H1 (cell line): ENCODE data around the gene PIGC. TPM values are rescaled to one million over a fixed set of nuclear protein-coding genes. Genes with fewer than 3 reads are reported as not detected.

ENCODE experiments used
- CTCF ChIA-PET: fragments of 300-600 bp; sonication (Branson Sonifier 250); formaldehyde crosslinking; loops from one replicate; lab custom pipeline; 2021; ENCODE audit not compliant: partially characterized antibody; lab: Charles Lee
- POLR2A ChIA-PET: fragments of 300-600 bp; sonication (Branson Sonifier 250); formaldehyde crosslinking; loops from one replicate; lab custom pipeline; 2021; ENCODE audit warnings: inconsistent platforms; ENCODE audit not compliant: partially characterized antibody; lab: Charles Lee
- DNase-seq, 2 experiments: peaks; one replicate each; pipeline versions ENCODE4 v3.0.0 to v3.0.0-alpha.2; 2010 to 2022; ENCODE audit warnings: low spot score in 2 of 2, low read depth in 1 of 2, mixed read lengths in 1 of 2
- FAIRE-seq: peaks from 2 replicates; lab custom pipeline; 2011; peaks lifted over from hg19 to GRCh38; lab: Jason Lieb, UNC
- H2AFZ ChIP-seq: 2 replicates; pipeline ENCODE4 v1.8.1; 2012; ENCODE audit warnings: low read length, inconsistent platforms
- H2AK5ac ChIP-seq: 2 replicates; pipeline ENCODE4 v1.6.1; 2013; ENCODE audit warnings: low read depth, low read length
- H2BK120ac ChIP-seq: replicated peaks from 2 replicates; pipeline ENCODE3; 2013; ENCODE audit warnings: low read depth, low read length, inconsistent platforms
- H2BK12ac ChIP-seq: 2 replicates; pipeline ENCODE4 v1.6.1; 2013; ENCODE audit warnings: low read depth, low read length
- H2BK15ac ChIP-seq: 2 replicates; pipeline ENCODE4 v1.6.1; 2013; ENCODE audit warnings: low read length
- H2BK20ac ChIP-seq: 2 replicates; pipeline ENCODE4 v1.6.1; 2013; ENCODE audit warnings: low read length
- H2BK5ac ChIP-seq: 2 replicates; pipeline ENCODE4 v1.6.1; 2013; ENCODE audit warnings: low read depth, low read length
- H3K14ac ChIP-seq: 2 replicates; pipeline ENCODE4 v1.6.1; 2013; ENCODE audit warnings: inconsistent platforms; ENCODE audit not compliant: insufficient read length
- H3K18ac ChIP-seq: 2 replicates; pipeline ENCODE4 v1.6.1; 2013; ENCODE audit warnings: low read length; ENCODE audit errors: extremely low read depth
- H3K23ac ChIP-seq: 2 replicates; pipeline ENCODE4 v1.6.1; 2013; ENCODE audit warnings: inconsistent platforms; ENCODE audit not compliant: insufficient read length
- H3K23me2 ChIP-seq: 2 replicates; pipeline ENCODE4 v1.6.1; 2013; ENCODE audit warnings: low read depth, low read length
- H3K27ac ChIP-seq: 2 replicates; pipeline ENCODE4 v1.6.1; 2011; ENCODE audit warnings: low read depth, low read length, inconsistent platforms
- H3K27me3 ChIP-seq, 4 experiments: replicated peaks in 1 of 4; 1 replicate in 1 of 4; 2 replicates in 3 of 4; pipeline versions ENCODE4 v1.6.1 to v1.8.1; 2011 to 2013; ENCODE audit warnings: low read length in 3 of 4, mild to moderate bottlenecking in 3 of 4, inconsistent platforms in 2 of 4, mixed read lengths in 2 of 4, moderate library complexity in 1 of 4; ENCODE audit not compliant: control insufficient read depth in 3 of 4, insufficient read depth in 3 of 4; ENCODE audit errors: extremely low read depth in 1 of 4
- H3K36me3 ChIP-seq, 4 experiments: 2 replicates each; pipeline versions ENCODE4 v1.6.1 to v1.8.1; 2011 to 2013; ENCODE audit warnings: mild to moderate bottlenecking in 4 of 4, low read length in 3 of 4, moderate library complexity in 2 of 4, control low read depth in 1 of 4, inconsistent platforms in 1 of 4; ENCODE audit not compliant: insufficient read depth in 4 of 4, control insufficient read depth in 2 of 4
- H3K4ac ChIP-seq: replicated peaks from 2 replicates; pipeline ENCODE3; 2013; ENCODE audit warnings: low read length, low read depth, mixed read lengths, inconsistent platforms; ENCODE audit not compliant: insufficient read length
- H3K4me1 ChIP-seq, 4 experiments: replicated peaks in 1 of 4; 1 replicate in 1 of 4; 2 replicates in 3 of 4; pipeline versions ENCODE4 v1.6.1 to v1.8.1; 2011 to 2013; ENCODE audit warnings: low read length in 3 of 4, inconsistent platforms in 2 of 4, mixed read lengths in 1 of 4; ENCODE audit not compliant: insufficient read depth in 4 of 4, control insufficient read depth in 3 of 4
- H3K4me2 ChIP-seq, 2 experiments: 2 replicates each; pipeline versions ENCODE4 v1.6.1 to v1.8.1; 2011 to 2013; ENCODE audit warnings: low read depth in 2 of 2, low read length in 2 of 2, control low read depth in 1 of 2, inconsistent platforms in 1 of 2, mild to moderate bottlenecking in 1 of 2; ENCODE audit not compliant: insufficient read depth in 1 of 2
- H3K4me3 ChIP-seq, 4 experiments: fragments of 200-600, 300-600 bp in 1 of 4; sonication (generic), shearing (Covaris generic), sonication (Bioruptor Twin) in 1 of 4; 2 replicates each; pipeline versions ENCODE4 v1.5.1 to v1.8.1; 2011 to 2016; ENCODE audit warnings: low read length in 4 of 4, low read depth in 3 of 4, control low read depth in 2 of 4, inconsistent platforms in 2 of 4, mild to moderate bottlenecking in 2 of 4, mixed read lengths in 1 of 4, moderate library complexity in 1 of 4; ENCODE audit not compliant: insufficient read depth in 2 of 4; ENCODE audit errors: extremely low read depth in 1 of 4
- H3K56ac ChIP-seq: replicated peaks from 2 replicates; pipeline ENCODE3; 2013; ENCODE audit warnings: low read depth, mild to moderate bottlenecking, mixed read lengths, low read length, inconsistent platforms; ENCODE audit not compliant: insufficient read length
- H3K79me1 ChIP-seq: 2 replicates; pipeline ENCODE4 v1.6.1; 2013; ENCODE audit warnings: low read depth, low read length, control low read depth
- H3K79me2 ChIP-seq, 2 experiments: 2 replicates each; pipeline versions ENCODE4 v1.6.1 to v1.8.1; 2012 to 2013; ENCODE audit warnings: low read length in 2 of 2, mild to moderate bottlenecking in 2 of 2, inconsistent platforms in 1 of 2; ENCODE audit not compliant: insufficient read depth in 2 of 2, control insufficient read depth in 1 of 2
- H3K9ac ChIP-seq, 4 experiments: replicated peaks in 1 of 4; 1 replicate in 1 of 4; 2 replicates in 3 of 4; pipeline versions ENCODE4 v1.6.1 to v1.8.1; 2011 to 2013; ENCODE audit warnings: low read depth in 3 of 4, low read length in 3 of 4, control low read depth in 2 of 4, mild to moderate bottlenecking in 2 of 4, moderate library complexity in 2 of 4, inconsistent platforms in 1 of 4; ENCODE audit errors: extremely low read depth in 1 of 4
- H3K9me3 ChIP-seq, 2 experiments: 2 replicates each; pipeline versions ENCODE4 v1.6.1 to v1.8.1; 2012 to 2013; ENCODE audit warnings: mild to moderate bottlenecking in 2 of 2, moderate library complexity in 2 of 2, control low read depth in 1 of 2, inconsistent platforms in 1 of 2, low read depth in 1 of 2, low read length in 1 of 2, mixed read lengths in 1 of 2; ENCODE audit not compliant: insufficient read depth in 2 of 2
- H4K20me1 ChIP-seq, 2 experiments: replicated peaks in 1 of 2; 2 replicates each; pipeline versions ENCODE3 to v1.8.1; 2011 to 2013; ENCODE audit warnings: inconsistent platforms in 2 of 2, low read length in 2 of 2, mild to moderate bottlenecking in 1 of 2; ENCODE audit not compliant: insufficient read depth in 2 of 2, control insufficient read depth in 1 of 2
- H4K5ac ChIP-seq: 2 replicates; pipeline ENCODE4 v1.6.1; 2013; ENCODE audit warnings: low read length, low read depth, mixed read lengths, inconsistent platforms; ENCODE audit not compliant: insufficient read length
- H4K8ac ChIP-seq: 2 replicates; pipeline ENCODE4 v1.8.0; 2013; ENCODE audit warnings: mild to moderate bottlenecking, moderate library complexity, low read length, inconsistent platforms; ENCODE audit not compliant: insufficient read depth; ENCODE audit errors: extremely low read depth
- H4K91ac ChIP-seq: replicated peaks from 2 replicates; pipeline ENCODE3; 2013; ENCODE audit warnings: low read length, mixed read lengths, inconsistent platforms; ENCODE audit not compliant: insufficient read length
- E2F6 ChIP-seq: IDR thresholded peaks from 2 replicates; pipeline ENCODE4 v1.6.1; 2012; ENCODE audit warnings: inconsistent platforms
- FOSL1 ChIP-seq: IDR thresholded peaks from 2 replicates; pipeline ENCODE4 v1.6.1; 2011; ENCODE audit warnings: mild to moderate bottlenecking, low read depth, low read length, moderate library complexity; ENCODE audit not compliant: insufficient read depth
- JUN ChIP-seq: IDR thresholded peaks from 2 replicates; pipeline ENCODE4 v1.6.1; 2011; ENCODE audit warnings: low read depth, mild to moderate bottlenecking, improper control_type of control experiment, low read length
- polyA plus RNA-seq, 7 experiments: library from polyadenylated mRNA; depleted of rRNA in 3 of 7; stranded (reverse) in 5 of 7; unstranded in 2 of 7; fragments of >200 nt in 5 of 7; fragments of 200-250 nt in 2 of 7; gene quantifications; 1 replicate in 5 of 7; 2 replicates in 1 of 7; 4 replicates in 1 of 7; pipeline versions ENCODE4 v1.2.1 to v1.2.3, GENCODE V29; 2011 to 2013; ENCODE audit warnings: missing spikeins in 2 of 7, mixed read lengths in 2 of 7
- total RNA-seq: library from RNA; stranded (reverse); fragmentation: NEBNext Ultra II Directional; extraction: Animal tissue kit (Norgen Biotek cat#: 25700); gene quantifications from 2 replicates; pipeline ENCODE4 v1.2.1, GENCODE V29; 2021

The PIGC gene
- total and polyA plus RNA-seq, 2 of the 8 experiments (the other 6 are each of a cell fraction or from before 2014, with no cell fraction given): 21.0 to 39.3 TPM

GRCh38 chr1:172401477-172401876 is 42.4 kb downstream of the PIGC start:
- no peak overlapping the region for H3K23ac ChIP-seq
- no peaks in the 10 kb centered on the region for H3K27me3 ChIP-seq
- H2AK5ac ChIP-seq: no peak overlapping the region
- TF ChIP-seq E2F6 (no peak), FOSL1 (no peak), JUN (no peak)
- TF ChIP-seq, all 59 proteins: peak for 0
- Histone ChIP-seq H4K20me1 (no peaks in the 10 kb centered on the region), H3K27ac (no peak overlapping the region), H4K91ac (no peak overlapping the region), H3K14ac (no peak overlapping the region), H3K36me3 (no peaks in the 10 kb centered on the region), H2BK120ac (no peak overlapping the region), H3K23me2 (no peaks in the 10 kb centered on the region), H3K18ac (no peak overlapping the region), H3K4me3 (no peak overlapping the region), H2BK12ac (no peak overlapping the region), H2BK20ac (no peak overlapping the region), H3K4me2 (no peak overlapping the region), H4K8ac (no peak overlapping the region), H3K4ac (no peak overlapping the region), H4K5ac (no peak overlapping the region), H3K79me1 (no peaks in the 10 kb centered on the region), H2AFZ (no peak overlapping the region), H2BK15ac (no peak overlapping the region), H3K4me1 (peaks cover 2 to 5% (median 3%) of the 10 kb centered on the region in 4 experiments; a peak in 4 of 7 replicates), H3K56ac (no peak overlapping the region), H3K9ac (no peak overlapping the region), H2BK5ac (no peak overlapping the region), H3K9me3 (no peaks in the 10 kb centered on the region), H3K79me2 (no peaks in the 10 kb centered on the region)
- POLR2A ChIA-PET: no interaction called here
- DNase-seq (no peak), FAIRE-seq (no peak)
- CTCF ChIA-PET: interaction anchor here (1.0 to 4.2 kb wide), 16 partner anchors 9 to 382 kb away, joined by 3 to 32 read pairs (median 4); no protein-coding TSS in a partner anchor
